ENCODE measurements around the gene PTPRM.

Gene PTPRM

GRCh38 chr18:8283891-8284585, 716.9 kb downstream of the PTPRM start:
- no peak for FAIRE-seq
- TF ChIP-seq TAF1 (IDR thresholded peaks at IDR 0.05; ENCODE audit: borderline replicate concordance, low read depth, low read length) (no peak), POLR2A (IDR thresholded peaks at IDR 0.05; ENCODE audit: low read depth, low read length) (no peak), POLR2AphosphoS5 (IDR thresholded peaks at IDR 0.05; ENCODE audit: low read depth, low read length) (no peak)

GRCh38 chr18:8286303-8286702, 719.2 kb downstream of the PTPRM start:
- FAIRE-seq (no peak), DNase-seq (ENCODE audit: insufficient read length) (no peak)
- TF ChIP-seq TAF1 (IDR thresholded peaks at IDR 0.05; ENCODE audit: borderline replicate concordance, low read depth, low read length) (no peak), POLR2A (IDR thresholded peaks at IDR 0.05; ENCODE audit: low read depth, low read length) (no peak), POLR2AphosphoS5 (IDR thresholded peaks at IDR 0.05; ENCODE audit: low read depth, low read length) (no peak)

More at GRCh38 chr18:8283891-8284585, 716.9 kb downstream of the PTPRM start:
- DNase-seq (ENCODE audit: insufficient read length), result no peak

- TF ChIP-seq POLR2AphosphoS5 (IDR thresholded peaks at IDR 0.05; ENCODE audit: low read depth, low read length) (no peak), TAF1 (IDR thresholded peaks at IDR 0.05; ENCODE audit: borderline replicate concordance, low read depth, low read length) (no peak), POLR2A (IDR thresholded peaks at IDR 0.05; ENCODE audit: low read depth, low read length) (no peak)
- no peak for FAIRE-seq
- no peak for DNase-seq (ENCODE audit: insufficient read length)
Measured at GRCh38 chr18:8287196-8287885, 720.2 kb downstream of the PTPRM start.

GRCh38 chr18:8288472-8289195, 721.5 kb downstream of the PTPRM start:
- TF ChIP-seq TAF1 (IDR thresholded peaks at IDR 0.05; ENCODE audit: borderline replicate concordance, low read depth, low read length), result no peak
- TF ChIP-seq POLR2A (IDR thresholded peaks at IDR 0.05; ENCODE audit: low read depth, low read length), result no peak
- TF ChIP-seq POLR2AphosphoS5 (IDR thresholded peaks at IDR 0.05; ENCODE audit: low read depth, low read length), result no peak
- no peak for DNase-seq (ENCODE audit: insufficient read length)
- no peak for FAIRE-seq

GRCh38 chr18:8290435-8290834, 723.3 kb downstream of the PTPRM start:
- DNase-seq (ENCODE audit: insufficient read length) (no peak), FAIRE-seq (no peak)
- TF ChIP-seq POLR2A (IDR thresholded peaks at IDR 0.05; ENCODE audit: low read depth, low read length), result no peak
- TF ChIP-seq POLR2AphosphoS5 (IDR thresholded peaks at IDR 0.05; ENCODE audit: low read depth, low read length), result no peak
- TF ChIP-seq TAF1 (IDR thresholded peaks at IDR 0.05; ENCODE audit: borderline replicate concordance, low read depth, low read length), result no peak

GRCh38 chr18:8290913-8291312, 723.8 kb downstream of the PTPRM start:
- no peak for DNase-seq (ENCODE audit: insufficient read length)
- no peak for TF ChIP-seq POLR2A (IDR thresholded peaks at IDR 0.05; ENCODE audit: low read depth, low read length)
- no peak for TF ChIP-seq POLR2AphosphoS5 (IDR thresholded peaks at IDR 0.05; ENCODE audit: low read depth, low read length)
- TF ChIP-seq TAF1 (IDR thresholded peaks at IDR 0.05; ENCODE audit: borderline replicate concordance, low read depth, low read length), result no peak
- no peak for FAIRE-seq

- TF ChIP-seq POLR2AphosphoS5 (IDR thresholded peaks at IDR 0.05; ENCODE audit: low read depth, low read length) (no peak), POLR2A (IDR thresholded peaks at IDR 0.05; ENCODE audit: low read depth, low read length) (no peak), TAF1 (IDR thresholded peaks at IDR 0.05; ENCODE audit: borderline replicate concordance, low read depth, low read length) (no peak)
- FAIRE-seq, result no peak
- DNase-seq (ENCODE audit: insufficient read length), result no peak
Measured at GRCh38 chr18:8293184-8293583, 726.1 kb downstream of the PTPRM start.

GRCh38 chr18:8296886-8297616, 729.9 kb downstream of the PTPRM start:
- FAIRE-seq, result no peak

GRCh38 chr18:8298186-8298585, 731.1 kb downstream of the PTPRM start:
- no peak for FAIRE-seq
- no peak for DNase-seq (ENCODE audit: insufficient read length)
- no peak for TF ChIP-seq TAF1 (IDR thresholded peaks at IDR 0.05; ENCODE audit: borderline replicate concordance, low read depth, low read length)
- TF ChIP-seq POLR2A (IDR thresholded peaks at IDR 0.05; ENCODE audit: low read depth, low read length), result no peak
- TF ChIP-seq POLR2AphosphoS5 (IDR thresholded peaks at IDR 0.05; ENCODE audit: low read depth, low read length), result no peak

More at GRCh38 chr18:8296886-8297616, 729.9 kb downstream of the PTPRM start:
- DNase-seq (ENCODE audit: insufficient read length), result no peak
- TF ChIP-seq POLR2A (IDR thresholded peaks at IDR 0.05; ENCODE audit: low read depth, low read length) (no peak), POLR2AphosphoS5 (IDR thresholded peaks at IDR 0.05; ENCODE audit: low read depth, low read length) (no peak), TAF1 (IDR thresholded peaks at IDR 0.05; ENCODE audit: borderline replicate concordance, low read depth, low read length) (no peak)

- DNase-seq (ENCODE audit: insufficient read length) (no peak), FAIRE-seq (no peak)
- TF ChIP-seq POLR2A (IDR thresholded peaks at IDR 0.05; ENCODE audit: low read depth, low read length), result no peak
Measured at GRCh38 chr18:8299054-8299980, 732.2 kb downstream of the PTPRM start.

Data from GM12892 (cell line).